ENCODE measurements around the gene MMP1. TPM values are rescaled to one million over a fixed set of nuclear protein-coding genes. Genes with fewer than 3 reads are reported as not detected.

The MMP1 gene
- total RNA-seq, 1 donor from 2014 or later, result 4.1 TPM

GRCh38 chr11:102776454-102776853, 21.5 kb downstream of the MMP1 start:
- Mint-ChIP-seq H3K27ac (ENCODE audit: unreplicated experiment) (no peak overlapping the region), H3K9me3 (ENCODE audit: low read depth) (no peaks in the 10 kb centered on the region), H3K36me3 (ENCODE audit: low read depth) (no peaks in the 10 kb centered on the region), H3K27me3 (ENCODE audit: low read depth) (no peaks in the 10 kb centered on the region), H3K4me3 (ENCODE audit: unreplicated experiment) (no peak overlapping the region), H3K4me1 (ENCODE audit: low read depth) (peaks cover 12% of the 10 kb centered on the region)
- no peak for DNase-seq (ENCODE audit: low spot score)
- TF ChIP-seq CTCF (IDR thresholded peaks at IDR 0.05), result no peak

DNA sequence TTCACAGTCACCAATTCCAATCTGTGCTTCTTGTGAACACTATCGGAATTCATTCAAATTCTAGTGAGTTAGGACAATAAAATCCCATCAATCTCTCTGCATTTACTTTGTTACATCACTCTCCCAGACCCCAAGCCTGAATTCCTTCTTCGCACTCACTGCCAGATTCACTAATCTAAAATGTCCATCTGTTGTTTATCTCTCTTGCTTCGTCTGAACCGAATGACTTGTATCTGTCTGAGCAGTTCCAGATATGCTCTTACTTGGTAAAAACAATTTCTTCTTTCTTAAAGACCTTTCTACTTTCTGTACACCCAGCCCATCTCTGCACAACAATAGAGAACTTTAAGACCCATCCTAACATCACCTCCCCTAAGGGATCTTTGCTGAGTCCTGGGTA, 24.6 kb downstream of the MMP1 start:
- no peak overlapping the region for H3K27ac Mint-ChIP-seq (ENCODE audit: unreplicated experiment)

GRCh38 chr11:102771351-102771750, 26.6 kb downstream of the MMP1 start:
- H3K4me3 Mint-ChIP-seq (ENCODE audit: unreplicated experiment), result no peak overlapping the region
- no peak for TF ChIP-seq CTCF (IDR thresholded peaks at IDR 0.05)

More for the DNA sequence above, 24.6 kb downstream of the MMP1 start:
- Mint-ChIP-seq H3K36me3 (ENCODE audit: low read depth) (peaks cover 3% of the 10 kb centered on the region), H3K4me3 (ENCODE audit: unreplicated experiment) (no peak overlapping the region), H3K9me3 (ENCODE audit: low read depth) (no peaks in the 10 kb centered on the region), H3K27me3 (ENCODE audit: low read depth) (no peaks in the 10 kb centered on the region), H3K4me1 (ENCODE audit: low read depth) (no peaks in the 10 kb centered on the region)
- no peak for DNase-seq (ENCODE audit: low spot score)
- TF ChIP-seq CTCF (IDR thresholded peaks at IDR 0.05), result no peak

GRCh38 chr11:102770191-102770590, 27.8 kb downstream of the MMP1 start:
- Mint-ChIP-seq H3K4me1 (ENCODE audit: low read depth) (peaks cover 5% of the 10 kb centered on the region), H3K27ac (ENCODE audit: unreplicated experiment) (no peak overlapping the region), H3K4me3 (ENCODE audit: unreplicated experiment) (no peak overlapping the region), H3K9me3 (ENCODE audit: low read depth) (no peaks in the 10 kb centered on the region), H3K27me3 (ENCODE audit: low read depth) (no peaks in the 10 kb centered on the region), H3K36me3 (ENCODE audit: low read depth) (peaks cover 3% of the 10 kb centered on the region)
- no peak for TF ChIP-seq CTCF (IDR thresholded peaks at IDR 0.05)
- DNase-seq (ENCODE audit: low spot score), result no peak

More at GRCh38 chr11:102771351-102771750, 26.6 kb downstream of the MMP1 start:
- no peak for DNase-seq (ENCODE audit: low spot score)
- peaks cover 3% of the 10 kb centered on the region for H3K36me3 Mint-ChIP-seq (ENCODE audit: low read depth)
- no peaks in the 10 kb centered on the region for H3K9me3 Mint-ChIP-seq (ENCODE audit: low read depth)
- H3K27ac Mint-ChIP-seq (ENCODE audit: unreplicated experiment), result no peak overlapping the region
- no peaks in the 10 kb centered on the region for H3K27me3 Mint-ChIP-seq (ENCODE audit: low read depth)
- no peaks in the 10 kb centered on the region for H3K4me1 Mint-ChIP-seq (ENCODE audit: low read depth)

DNA sequence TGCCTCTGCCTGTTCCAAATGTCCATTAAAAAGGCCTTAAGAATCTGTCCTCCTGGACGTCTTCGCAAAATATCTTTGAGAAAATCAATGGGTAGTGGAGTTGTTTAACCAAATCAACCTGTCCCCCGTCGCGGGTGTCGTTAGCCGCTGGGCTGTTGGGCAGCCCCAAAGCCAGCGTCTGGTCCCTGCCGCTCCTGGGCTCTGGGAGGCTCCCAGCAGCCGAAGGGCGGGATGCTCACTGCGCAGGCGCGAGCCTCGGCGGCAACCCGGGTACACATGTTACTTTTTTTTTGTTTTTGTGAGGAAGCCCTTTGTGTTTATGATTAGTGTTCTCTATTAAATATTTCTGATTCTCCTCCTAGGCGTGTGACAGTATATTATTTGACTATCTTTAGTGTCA, 30.2 kb downstream of the MMP1 start:
- no peaks in the 10 kb centered on the region for H3K9me3 Mint-ChIP-seq (ENCODE audit: low read depth)
- H3K27ac Mint-ChIP-seq (ENCODE audit: unreplicated experiment), result no peak overlapping the region
- H3K4me1 Mint-ChIP-seq (ENCODE audit: low read depth), result peaks cover 23% of the 10 kb centered on the region
- no peak for DNase-seq (ENCODE audit: low spot score)
- no peak overlapping the region for H3K4me3 Mint-ChIP-seq (ENCODE audit: unreplicated experiment)
- H3K27me3 Mint-ChIP-seq (ENCODE audit: low read depth), result no peaks in the 10 kb centered on the region
- TF ChIP-seq CTCF (IDR thresholded peaks at IDR 0.05), result no peak
- H3K36me3 Mint-ChIP-seq (ENCODE audit: low read depth), result peaks cover 3% of the 10 kb centered on the region

All from chondrocyte (in vitro differentiated cells).